HepG2 (cell line): Measurements from ENCODE around the gene PROC. TPM values are rescaled to one million over a fixed set of nuclear protein-coding genes. Genes with fewer than 3 reads are reported as not detected.

Experiments used
- CTCF ChIP-seq: sonication (generic); formaldehyde crosslinking; IDR thresholded peaks from 2 replicates; pipeline ENCODE4 v1.5.0; 2020; ENCODE audit warnings: mild to moderate bottlenecking, missing genetic modification reagents, moderate library complexity
- HIC2 ChIP-seq: sonication (generic); formaldehyde crosslinking; IDR thresholded peaks from 2 replicates; pipeline ENCODE4 v1.9.0; 2022; ENCODE audit warnings: low read depth, missing genetic modification reagents
- PAF1 ChIP-seq: IDR thresholded peaks from 2 replicates; pipeline ENCODE4 v1.6.1; 2016; ENCODE audit warnings: missing genetic modification reagents, missing compliant biosample characterization
- UBTF ChIP-seq: sonication (generic); formaldehyde crosslinking; IDR thresholded peaks from 2 replicates; pipeline ENCODE4 v1.4.0; 2020; ENCODE audit warnings: mild to moderate bottlenecking, missing genetic modification reagents
- ZBTB2 ChIP-seq: sonication (generic); formaldehyde crosslinking; IDR thresholded peaks from 2 replicates; pipeline ENCODE4 v1.8.0; 2022; ENCODE audit warnings: low read depth, missing genetic modification reagents
- ZNF574 ChIP-seq: sonication (generic); formaldehyde crosslinking; IDR thresholded peaks from 2 replicates; pipeline ENCODE4 v1.4.0; 2020; ENCODE audit warnings: missing genetic modification reagents
- ZNF598 ChIP-seq: sonication (generic); formaldehyde crosslinking; IDR thresholded peaks from 2 replicates; pipeline ENCODE4 v1.5.1; 2020; ENCODE audit warnings: mild to moderate bottlenecking, missing genetic modification reagents, borderline replicate concordance
- polyA plus RNA-seq, 8 experiments: library from polyadenylated mRNA; depleted of rRNA in 3 of 8; stranded (reverse) in 7 of 8; unstranded in 1 of 8; fragments of >200 nt; fragmentation: Illumina TruSeq in 4 of 8; extraction: Trizol in 4 of 8; gene quantifications; 2 replicates each; pipeline versions ENCODE4 v1.2.1 to v1.2.3, GENCODE V29; 2011 to 2016; ENCODE audit warnings: low read depth in 4 of 8, missing spikeins in 1 of 8, mixed read lengths in 1 of 8; ENCODE audit not compliant: insufficient read depth in 1 of 8
- total RNA-seq, 5 experiments: library from RNA; depleted of rRNA; stranded (reverse); fragments of >200 nt; fragmentation: Illumina TruSeq; extraction: Trizol; gene quantifications; 2 replicates each; pipeline ENCODE4 v1.2.3, GENCODE V29; 2016; ENCODE audit warnings: low read depth in 1 of 5
- TF ChIP-seq, protein P1 (sequence below): sonication (generic); formaldehyde crosslinking; IDR thresholded peaks from 2 replicates; pipeline ENCODE4 v1.4.0; 2020; ENCODE audit warnings: mild to moderate bottlenecking, low read depth, missing genetic modification reagents
- TF ChIP-seq, protein P2 (sequence below): sonication (generic); formaldehyde crosslinking; IDR thresholded peaks from 2 replicates; pipeline ENCODE4 v1.4.0; 2020; ENCODE audit warnings: low read depth, missing genetic modification reagents

PROC gene
- total and polyA plus RNA-seq, 2 of the 13 experiments (the other 11 are each of a cell fraction or from before 2014, with no cell fraction given) = 134 to 185 TPM

DNA sequence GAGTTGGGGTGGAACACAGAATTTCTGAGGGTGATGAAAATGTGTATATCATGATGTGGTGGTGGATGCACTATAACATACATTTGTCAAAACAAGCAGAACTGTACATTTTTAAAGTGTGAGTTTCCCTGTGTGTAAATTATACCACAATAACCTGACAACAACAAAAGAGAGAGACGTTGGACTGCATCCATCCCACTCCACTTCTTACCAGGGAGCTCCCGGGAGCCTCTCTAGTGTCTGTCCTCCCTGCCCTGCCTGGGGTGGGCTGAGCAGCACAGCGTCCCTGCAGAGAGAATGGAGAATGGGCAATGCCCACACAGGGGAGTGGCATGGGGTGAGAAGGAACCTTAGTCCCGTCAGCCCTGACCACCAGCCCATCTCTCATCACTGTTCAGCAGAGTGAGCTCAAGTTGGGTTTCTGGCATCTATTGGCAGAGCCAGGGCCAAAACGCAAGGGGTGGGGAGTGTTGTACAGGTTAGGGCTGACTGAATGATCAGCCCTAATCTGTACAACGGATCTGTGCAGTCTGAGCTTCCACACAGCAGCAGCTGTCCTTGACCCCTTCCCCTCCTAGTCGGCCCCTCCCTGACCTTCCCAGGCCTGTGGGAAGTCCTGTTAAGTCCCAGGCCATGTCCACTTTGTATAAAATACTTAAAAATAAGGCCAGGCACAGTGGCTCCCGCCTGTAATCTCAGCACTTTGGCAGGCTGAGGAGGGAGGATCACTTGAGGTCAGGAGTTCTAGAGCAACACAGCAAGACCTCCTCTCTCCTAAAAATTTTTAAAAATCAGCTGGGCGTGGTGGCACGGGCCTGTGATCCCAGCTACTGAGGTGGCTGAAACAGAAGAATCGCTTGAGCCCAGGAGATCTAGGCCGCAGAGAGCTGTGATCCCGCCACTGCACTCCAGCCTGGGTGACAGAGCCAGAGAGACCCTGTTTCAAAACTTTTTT lies 3.3 kb upstream of the PROC start (continued):
- TF ChIP-seq, protein P1, sequence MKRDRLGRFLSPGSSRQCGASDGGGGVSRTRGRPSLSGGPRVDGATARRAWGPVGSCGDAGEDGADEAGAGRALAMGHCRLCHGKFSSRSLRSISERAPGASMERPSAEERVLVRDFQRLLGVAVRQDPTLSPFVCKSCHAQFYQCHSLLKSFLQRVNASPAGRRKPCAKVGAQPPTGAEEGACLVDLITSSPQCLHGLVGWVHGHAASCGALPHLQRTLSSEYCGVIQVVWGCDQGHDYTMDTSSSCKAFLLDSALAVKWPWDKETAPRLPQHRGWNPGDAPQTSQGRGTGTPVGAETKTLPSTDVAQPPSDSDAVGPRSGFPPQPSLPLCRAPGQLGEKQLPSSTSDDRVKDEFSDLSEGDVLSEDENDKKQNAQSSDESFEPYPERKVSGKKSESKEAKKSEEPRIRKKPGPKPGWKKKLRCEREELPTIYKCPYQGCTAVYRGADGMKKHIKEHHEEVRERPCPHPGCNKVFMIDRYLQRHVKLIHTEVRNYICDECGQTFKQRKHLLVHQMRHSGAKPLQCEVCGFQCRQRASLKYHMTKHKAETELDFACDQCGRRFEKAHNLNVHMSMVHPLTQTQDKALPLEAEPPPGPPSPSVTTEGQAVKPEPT (CRISPR knock-in tag) = peak; percentile 75; the same call in 1 of the 2 replicates
- 0 out of 2 replicates have a peak, but pooled peaks have one; percentile 12 for TF ChIP-seq CTCF (CRISPR knock-in tag)
- no peak for TF ChIP-seq PAF1 (CRISPR knock-in tag)
- TF ChIP-seq, protein P2, sequence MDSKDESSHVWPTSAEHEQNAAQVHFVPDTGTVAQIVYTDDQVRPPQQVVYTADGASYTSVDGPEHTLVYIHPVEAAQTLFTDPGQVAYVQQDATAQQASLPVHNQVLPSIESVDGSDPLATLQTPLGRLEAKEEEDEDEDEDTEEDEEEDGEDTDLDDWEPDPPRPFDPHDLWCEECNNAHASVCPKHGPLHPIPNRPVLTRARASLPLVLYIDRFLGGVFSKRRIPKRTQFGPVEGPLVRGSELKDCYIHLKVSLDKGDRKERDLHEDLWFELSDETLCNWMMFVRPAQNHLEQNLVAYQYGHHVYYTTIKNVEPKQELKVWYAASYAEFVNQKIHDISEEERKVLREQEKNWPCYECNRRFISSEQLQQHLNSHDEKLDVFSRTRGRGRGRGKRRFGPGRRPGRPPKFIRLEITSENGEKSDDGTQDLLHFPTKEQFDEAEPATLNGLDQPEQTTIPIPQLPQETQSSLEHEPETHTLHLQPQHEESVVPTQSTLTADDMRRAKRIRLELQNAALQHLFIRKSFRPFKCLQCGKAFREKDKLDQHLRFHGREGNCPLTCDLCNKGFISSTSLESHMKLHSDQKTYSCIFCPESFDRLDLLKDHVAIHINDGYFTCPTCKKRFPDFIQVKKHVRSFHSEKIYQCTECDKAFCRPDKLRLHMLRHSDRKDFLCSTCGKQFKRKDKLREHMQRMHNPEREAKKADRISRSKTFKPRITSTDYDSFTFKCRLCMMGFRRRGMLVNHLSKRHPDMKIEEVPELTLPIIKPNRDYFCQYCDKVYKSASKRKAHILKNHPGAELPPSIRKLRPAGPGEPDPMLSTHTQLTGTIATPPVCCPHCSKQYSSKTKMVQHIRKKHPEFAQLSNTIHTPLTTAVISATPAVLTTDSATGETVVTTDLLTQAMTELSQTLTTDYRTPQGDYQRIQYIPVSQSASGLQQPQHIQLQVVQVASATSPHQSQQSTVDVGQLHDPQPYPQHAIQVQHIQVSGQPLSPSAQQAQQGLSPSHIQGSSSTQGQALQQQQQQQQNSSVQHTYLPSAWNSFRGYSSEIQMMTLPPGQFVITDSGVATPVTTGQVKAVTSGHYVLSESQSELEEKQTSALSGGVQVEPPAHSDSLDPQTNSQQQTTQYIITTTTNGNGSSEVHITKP (CRISPR knock-in tag) = no peak; the same call in 1 of the 2 replicates
- TF ChIP-seq ZNF574 = 0 out of 2 replicates have a peak, but pooled peaks have one; percentile 24
- no peak; the same call in 1 of the 2 replicates for TF ChIP-seq UBTF
- no peak for TF ChIP-seq ZBTB2
- TF ChIP-seq ZNF598 = no peak
- peak; percentile 90 for TF ChIP-seq HIC2 (CRISPR knock-in tag)
